Measurements from ENCODE around the gene GAL3ST1. TPM values are rescaled to one million over a fixed set of nuclear protein-coding genes. Genes with fewer than 3 reads are reported as not detected.
"Not testable (repeated sequence)": the region's sequence is repeated elsewhere in the genome, so short reads cannot be mapped to it uniquely, and the experiment has no call there.

Gene GAL3ST1
- total and polyA plus RNA-seq, 9 donors, result 1.1 to 4.1 (median 1.9) TPM; not detected in 1

DNA sequence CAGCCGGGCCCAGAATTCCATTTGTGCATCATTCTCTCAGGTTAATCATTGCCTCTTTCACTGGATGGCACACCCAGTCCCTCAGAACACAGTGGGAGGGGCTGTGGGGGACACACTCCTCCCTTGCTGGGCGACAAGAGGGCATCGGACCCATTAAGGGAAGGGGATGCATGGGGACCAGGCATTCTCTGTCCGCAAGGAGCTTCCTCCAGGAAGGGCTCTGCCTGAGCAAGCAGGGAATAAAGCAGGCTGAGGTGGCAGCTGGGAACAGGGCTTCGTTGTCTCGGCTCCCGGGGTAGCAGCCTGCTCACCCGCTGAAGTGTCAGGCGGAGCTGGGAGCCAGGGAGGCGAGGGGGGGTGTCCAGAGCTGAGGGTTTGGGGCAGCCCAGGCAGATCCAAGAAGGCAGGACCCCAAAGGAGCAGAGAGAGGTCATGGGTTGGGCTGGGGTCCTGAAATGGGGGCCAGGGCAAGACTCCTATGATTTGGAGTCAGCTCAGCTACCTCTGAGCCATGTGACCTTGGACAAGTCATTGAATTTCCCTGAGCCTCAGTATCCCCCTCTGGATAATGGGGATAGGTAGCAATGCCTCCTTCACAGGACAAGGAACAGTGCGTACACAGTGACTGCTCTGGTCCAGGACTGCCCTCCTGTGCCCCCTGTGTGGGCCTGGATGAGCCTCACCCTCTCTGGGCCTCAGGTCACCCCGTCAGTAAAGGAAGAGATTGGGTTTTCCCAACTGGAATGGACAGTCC is 1.4 kb downstream of the GAL3ST1 start:
- WGBS, 3 donors, result 34 to 36% (median 35%) methylated on average over 12 of the region's 12 CpGs
- Histone ChIP-seq H3K4me1 (ENCODE audit: insufficient read depth) (peaks cover 14% of the 10 kb centered on the region), H3K9me3 (no peaks in the 10 kb centered on the region), H3K4me3 (no peak overlapping the region), H3K27me3 (no peaks in the 10 kb centered on the region), H3K27ac (no peak overlapping the region), H3K36me3 (no peaks in the 10 kb centered on the region)
- TF ChIP-seq EP300 (IDR thresholded peaks at IDR 0.05), result no peak
- TF ChIP-seq, protein P1, sequence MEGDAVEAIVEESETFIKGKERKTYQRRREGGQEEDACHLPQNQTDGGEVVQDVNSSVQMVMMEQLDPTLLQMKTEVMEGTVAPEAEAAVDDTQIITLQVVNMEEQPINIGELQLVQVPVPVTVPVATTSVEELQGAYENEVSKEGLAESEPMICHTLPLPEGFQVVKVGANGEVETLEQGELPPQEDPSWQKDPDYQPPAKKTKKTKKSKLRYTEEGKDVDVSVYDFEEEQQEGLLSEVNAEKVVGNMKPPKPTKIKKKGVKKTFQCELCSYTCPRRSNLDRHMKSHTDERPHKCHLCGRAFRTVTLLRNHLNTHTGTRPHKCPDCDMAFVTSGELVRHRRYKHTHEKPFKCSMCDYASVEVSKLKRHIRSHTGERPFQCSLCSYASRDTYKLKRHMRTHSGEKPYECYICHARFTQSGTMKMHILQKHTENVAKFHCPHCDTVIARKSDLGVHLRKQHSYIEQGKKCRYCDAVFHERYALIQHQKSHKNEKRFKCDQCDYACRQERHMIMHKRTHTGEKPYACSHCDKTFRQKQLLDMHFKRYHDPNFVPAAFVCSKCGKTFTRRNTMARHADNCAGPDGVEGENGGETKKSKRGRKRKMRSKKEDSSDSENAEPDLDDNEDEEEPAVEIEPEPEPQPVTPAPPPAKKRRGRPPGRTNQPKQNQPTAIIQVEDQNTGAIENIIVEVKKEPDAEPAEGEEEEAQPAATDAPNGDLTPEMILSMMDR (IDR thresholded peaks at IDR 0.05), result no peak
- TF ChIP-seq POLR2A (IDR thresholded peaks at IDR 0.05), result no peak
- intact Hi-C loops (cut with DNase I), result no loop called here
- DNase-seq, result no peak

DNA sequence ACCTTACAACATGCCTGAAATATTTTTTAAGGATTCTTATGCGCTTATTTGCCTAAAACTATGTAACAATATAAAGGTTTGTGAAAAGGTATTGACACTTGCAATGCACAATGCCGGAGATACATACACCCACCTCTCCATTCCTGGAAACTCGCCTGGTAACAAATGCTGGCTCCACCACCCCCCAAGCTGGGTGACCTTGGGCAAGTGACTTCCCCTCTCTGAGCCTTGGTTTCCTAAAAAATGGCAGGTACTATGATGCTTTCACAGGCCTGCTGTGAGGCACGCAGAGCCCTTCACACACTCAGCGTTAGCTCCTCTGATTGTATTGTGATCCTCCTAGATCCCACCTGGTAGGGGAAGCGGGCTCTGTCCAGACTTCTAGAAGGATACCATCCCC is 2.3 kb downstream of the GAL3ST1 start:
- 68 to 73% (median 69%) methylated on average over 6 of the region's 6 CpGs for WGBS, 3 donors
- Histone ChIP-seq H3K27ac (no peak overlapping the region), H3K9me3 (no peaks in the 10 kb centered on the region), H3K4me1 (ENCODE audit: insufficient read depth) (peaks cover 14% of the 10 kb centered on the region), H3K36me3 (no peaks in the 10 kb centered on the region), H3K4me3 (no peak overlapping the region), H3K27me3 (no peaks in the 10 kb centered on the region)
- DNase-seq, result no peak
- intact Hi-C loops (cut with DNase I), result no loop called here
- TF ChIP-seq POLR2A (IDR thresholded peaks at IDR 0.05) (no peak), EP300 (IDR thresholded peaks at IDR 0.05) (no peak)
- TF ChIP-seq, protein P1 (IDR thresholded peaks at IDR 0.05), result no peak

DNA sequence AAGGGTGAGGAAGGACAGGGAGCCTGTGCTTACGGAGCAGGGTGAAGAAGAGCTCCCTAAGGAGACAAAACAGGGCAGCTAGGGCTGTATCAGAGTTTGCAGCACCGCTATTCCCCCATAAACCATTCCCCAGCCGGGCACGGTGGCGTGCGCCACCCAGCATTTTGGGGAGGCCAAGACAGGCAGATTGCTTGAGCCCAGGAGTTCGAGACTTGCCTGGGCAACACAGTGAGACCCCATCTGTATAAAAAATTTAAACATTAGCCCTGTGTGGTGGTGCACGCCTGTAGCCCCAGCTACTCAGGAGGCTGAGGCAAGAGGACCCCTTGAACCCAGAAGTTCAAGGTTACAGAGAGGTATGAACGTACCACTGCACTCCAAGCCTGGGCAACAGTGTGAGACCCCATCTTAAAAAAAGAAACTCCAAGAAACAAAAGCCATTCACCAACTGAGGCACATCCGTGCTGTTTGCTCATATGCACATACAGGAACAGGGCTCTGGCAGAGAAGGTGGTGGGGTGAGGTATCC is 4.7 kb downstream of the GAL3ST1 start:
- 88 to 90% (median 90%) methylated on average over 10 of the region's 10 CpGs for WGBS, 3 donors

DNA sequence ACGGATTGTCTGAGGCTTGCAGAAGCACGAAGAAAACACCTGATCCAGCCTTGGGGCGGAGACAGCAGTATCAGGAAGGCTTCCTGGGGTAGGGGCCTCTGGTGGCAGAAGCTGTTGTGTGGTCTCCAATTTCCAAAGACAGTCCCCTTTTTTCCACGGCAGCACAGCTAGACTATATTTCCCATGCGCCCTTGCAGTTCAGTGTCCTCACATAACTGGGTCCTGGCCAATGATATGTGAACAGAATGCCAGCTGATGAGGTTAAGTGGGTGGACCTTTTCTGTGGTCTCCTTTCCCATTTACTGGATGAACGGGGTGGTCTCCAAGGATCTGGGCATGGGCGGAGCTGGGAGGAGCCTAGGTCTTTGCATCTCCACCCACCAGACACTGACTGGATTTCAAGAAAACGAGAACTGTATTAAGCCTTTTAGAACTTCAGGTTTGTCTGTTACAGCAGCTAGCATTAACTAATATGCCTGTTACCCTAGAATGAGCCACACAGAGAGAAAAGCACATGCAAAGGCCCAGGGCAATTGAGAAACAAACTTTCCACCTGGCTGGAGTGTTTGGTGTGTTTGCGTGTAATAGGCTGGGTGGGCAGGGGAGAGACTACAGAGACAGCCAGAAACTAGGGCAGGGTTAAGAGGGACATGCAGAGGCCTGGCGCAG is 6.2 kb downstream of the GAL3ST1 start:
- Histone ChIP-seq H3K4me1 (ENCODE audit: insufficient read depth) (no peaks in the 10 kb centered on the region), H3K4me3 (no peak overlapping the region), H3K36me3 (no peaks in the 10 kb centered on the region), H3K9me3 (no peaks in the 10 kb centered on the region), H3K27me3 (no peaks in the 10 kb centered on the region), H3K27ac (no peak overlapping the region)
- intact Hi-C loops (cut with DNase I), result no loop called here
- TF ChIP-seq, protein P1 (IDR thresholded peaks at IDR 0.05), result no peak
- TF ChIP-seq EP300 (IDR thresholded peaks at IDR 0.05) (no peak), POLR2A (IDR thresholded peaks at IDR 0.05) (no peak)
- WGBS, 3 donors, result 59 to 73% (median 69%) methylated on average over 10 of the region's 10 CpGs
- DNase-seq, result no peak

More for the DNA sequence above, 4.7 kb downstream of the GAL3ST1 start:
- no peaks in the 10 kb centered on the region for H3K9me3 ChIP-seq
- no peak for DNase-seq
- peaks cover 1% of the 10 kb centered on the region for H3K4me1 ChIP-seq (ENCODE audit: insufficient read depth)
- H3K4me3 ChIP-seq, result no peak overlapping the region
- intact Hi-C loops (cut with DNase I), result no loop called here
- no peaks in the 10 kb centered on the region for H3K36me3 ChIP-seq
- H3K27ac ChIP-seq, result no peak overlapping the region
- TF ChIP-seq, protein P1 (IDR thresholded peaks at IDR 0.05), result no peak
- TF ChIP-seq POLR2A (IDR thresholded peaks at IDR 0.05) (no peak), EP300 (IDR thresholded peaks at IDR 0.05) (no peak)
- H3K27me3 ChIP-seq, result no peaks in the 10 kb centered on the region

DNA sequence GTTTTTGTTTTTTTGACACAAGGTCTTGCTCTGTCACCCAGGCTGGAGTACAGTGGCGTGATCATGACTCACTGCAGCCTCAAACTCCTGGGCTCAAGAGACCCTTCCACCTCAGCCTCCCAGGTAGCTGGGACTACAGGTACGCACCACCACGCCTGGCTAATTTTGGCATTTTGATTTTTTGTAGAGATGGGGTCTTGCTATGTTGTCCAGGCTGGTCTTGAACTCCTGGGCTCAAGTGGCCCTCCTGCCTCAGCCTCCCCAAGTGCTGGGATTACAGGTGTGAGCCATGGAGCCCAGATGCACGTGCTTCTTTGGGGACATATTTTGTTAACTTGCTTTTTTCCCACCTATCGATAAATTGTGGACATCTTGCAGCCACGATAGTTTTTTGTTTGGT is 7.2 kb downstream of the GAL3ST1 start:
- H3K4me3 ChIP-seq; H3K27me3 ChIP-seq; H3K36me3 ChIP-seq; H3K27ac ChIP-seq; H3K9me3 ChIP-seq; H3K4me1 ChIP-seq (ENCODE audit: insufficient read depth); DNase-seq; intact Hi-C loops (cut with DNase I): not testable (repeated sequence)
- 83 to 93% (median 89%) methylated on average over 6 of the region's 6 CpGs for WGBS, 3 donors

Measured in ovary (tissue), 9 donors.